ENCODE results near the gene LAMA1.

LAMA1 gene

DNA sequence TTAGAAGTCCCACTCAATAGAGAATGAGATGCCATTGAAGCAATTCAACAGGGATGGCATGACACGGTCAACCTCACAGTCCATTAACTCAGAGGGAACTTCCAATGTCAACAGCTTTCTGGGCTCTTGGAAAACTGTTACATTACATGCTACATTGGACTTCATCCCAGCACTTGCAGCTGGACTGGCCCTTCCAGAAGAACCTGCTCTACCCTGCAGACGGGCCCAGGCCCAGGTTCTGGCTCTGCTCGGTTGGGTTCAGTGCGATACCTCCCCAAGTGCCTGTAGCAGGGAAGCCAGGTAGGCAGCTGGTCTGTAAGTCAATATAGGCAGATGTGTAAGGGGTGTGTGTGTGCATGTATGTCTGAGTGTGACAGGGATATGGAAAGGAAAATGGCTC is 12.9 kb downstream of the LAMA1 start:
- DNase-seq = no peak

DNA sequence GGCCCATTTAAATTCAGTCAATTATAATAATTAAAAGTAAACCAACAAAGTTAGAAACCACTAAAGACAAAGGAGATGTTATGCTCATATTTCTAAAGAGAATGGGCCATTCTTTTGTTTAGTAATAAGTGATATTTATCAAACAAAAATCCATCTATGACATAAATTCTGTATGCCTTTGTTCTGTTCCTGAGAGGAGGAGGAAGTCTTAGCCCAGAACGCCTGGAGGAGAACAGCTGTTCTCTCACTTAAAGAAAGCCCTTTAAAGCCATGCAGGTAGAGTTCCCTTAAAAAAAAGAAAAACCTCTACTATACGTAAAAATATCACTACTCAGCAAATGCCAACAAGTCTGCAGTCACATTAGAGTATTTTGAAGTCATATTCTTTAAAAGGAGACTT is 15.5 kb downstream of the LAMA1 start:
- no peak for DNase-seq

DNA sequence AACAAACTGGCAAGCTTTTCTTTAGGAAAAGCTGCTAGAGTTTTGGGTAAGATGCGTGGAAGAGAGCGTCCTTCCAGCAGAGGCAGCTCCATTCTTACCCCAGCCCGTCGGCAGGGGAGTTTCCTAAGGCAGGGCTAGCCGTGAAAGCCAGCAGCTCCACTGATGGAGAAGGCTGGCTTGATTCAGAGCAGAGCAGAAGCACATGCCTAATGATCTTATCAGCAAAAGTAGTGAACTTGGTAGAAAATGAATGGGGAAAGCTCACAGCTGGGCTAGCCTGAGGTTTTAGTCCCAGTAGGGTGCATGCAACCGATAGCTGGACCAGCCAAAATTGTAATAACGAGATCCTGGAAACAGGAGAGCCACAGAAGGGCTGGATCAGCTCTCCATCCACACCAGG is 20.8 kb downstream of the LAMA1 start:
- DNase-seq = no peak

DNA sequence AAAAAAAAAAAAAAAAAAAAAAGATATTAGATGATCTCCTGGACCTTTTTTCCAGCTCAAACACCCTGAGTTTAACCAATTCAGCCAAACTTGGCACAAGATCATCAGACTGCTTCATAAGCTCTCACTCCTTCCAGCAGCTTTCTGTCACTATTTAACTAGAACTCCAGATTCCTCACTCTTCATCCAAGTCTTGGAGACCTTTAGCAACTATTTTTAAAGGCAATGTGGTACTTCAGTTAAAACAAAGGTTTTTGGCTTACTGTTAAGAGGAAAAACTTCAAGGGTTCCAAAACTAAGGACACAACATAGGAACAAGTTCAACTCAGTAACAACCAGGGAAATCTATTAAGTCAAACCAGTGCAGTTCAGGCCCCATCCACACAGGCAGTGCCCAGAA is 23.2 kb downstream of the LAMA1 start:
- DNase-seq = no peak

DNA sequence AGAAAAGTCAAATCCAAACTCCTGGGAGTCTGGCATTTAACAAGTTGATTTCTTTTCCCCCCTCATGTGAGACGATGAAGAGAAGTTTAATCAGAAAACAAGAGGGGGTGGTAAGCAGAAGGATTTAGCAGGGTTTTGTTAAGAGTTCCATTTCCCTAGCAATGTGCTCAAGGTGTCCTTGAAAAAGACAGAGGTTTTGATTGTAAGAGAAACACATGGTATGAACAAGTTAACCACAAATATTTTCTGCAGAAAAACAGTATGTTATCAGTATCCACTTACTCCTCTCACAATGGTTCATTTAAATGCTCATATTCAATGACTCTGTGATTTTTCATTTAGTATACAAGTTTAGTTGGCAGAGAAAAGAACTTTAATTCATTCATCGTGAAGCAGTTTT is 26.8 kb downstream of the LAMA1 start:
- no peak for DNase-seq

DNA sequence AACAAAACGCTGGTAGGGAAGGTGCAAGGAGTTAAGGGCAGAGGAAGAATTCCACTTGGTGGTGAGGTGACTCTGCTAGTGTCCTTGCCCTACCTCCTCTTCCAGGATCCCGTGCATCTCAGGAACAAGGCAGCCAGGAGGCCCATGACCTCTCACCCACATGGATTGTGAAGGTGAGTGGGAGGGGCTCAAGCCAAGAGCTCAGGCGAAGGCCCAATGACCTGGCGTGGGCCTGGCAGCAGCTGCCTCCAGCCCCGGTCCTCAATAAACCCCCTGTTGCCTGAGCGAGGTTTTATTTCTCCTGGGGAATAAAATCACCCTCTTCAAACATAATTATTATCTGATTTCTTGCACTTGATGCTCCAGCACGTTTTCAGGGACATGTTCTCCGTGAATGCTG is 28.2 kb downstream of the LAMA1 start:
- no peak for DNase-seq

DNA sequence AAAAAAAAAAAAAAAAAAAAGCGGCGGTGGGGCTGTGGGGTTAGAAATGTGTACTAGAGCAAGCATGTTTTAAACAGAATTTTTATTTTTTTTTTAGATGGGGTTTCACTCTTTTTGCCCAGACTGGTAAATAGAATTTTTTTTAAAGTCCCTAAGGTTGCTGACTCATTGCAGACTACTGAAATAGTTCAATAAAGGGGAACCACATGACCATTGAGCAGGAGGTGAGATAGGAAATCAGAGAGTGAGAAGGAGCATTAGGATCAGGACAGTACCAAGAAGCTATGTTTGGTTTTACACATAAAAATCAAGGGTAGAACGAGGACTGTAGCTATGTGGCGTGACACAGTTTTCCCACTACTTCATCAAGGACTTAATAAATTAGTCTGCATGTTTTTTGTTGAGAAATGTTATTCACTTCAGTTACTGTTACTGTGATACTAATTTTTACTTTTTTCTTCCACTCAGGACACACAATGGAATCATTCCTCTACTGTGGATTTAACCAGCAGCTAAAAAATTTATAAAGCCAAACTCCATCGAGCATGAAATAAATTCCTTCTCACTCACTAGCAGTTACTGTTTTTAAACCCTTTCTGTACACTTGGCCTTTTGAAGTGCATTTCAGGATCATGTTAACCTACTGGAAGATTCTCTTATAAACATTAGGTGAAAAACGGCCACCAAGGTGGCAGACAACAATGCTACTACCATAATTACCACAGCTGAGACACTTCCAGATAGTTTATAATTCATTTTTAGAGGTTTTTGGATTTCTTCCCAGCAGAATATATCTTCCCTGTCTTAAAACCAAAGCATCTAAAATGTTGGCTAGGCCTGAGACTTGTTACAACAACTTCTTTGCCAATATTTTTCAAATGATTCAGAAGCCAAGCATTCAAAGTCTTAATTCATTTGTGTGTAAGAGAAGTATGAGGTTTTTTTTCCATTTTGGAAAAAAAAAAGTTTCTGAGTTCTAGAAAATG is 33.2 kb downstream of the LAMA1 start:
- DNase-seq = no peak

DNA sequence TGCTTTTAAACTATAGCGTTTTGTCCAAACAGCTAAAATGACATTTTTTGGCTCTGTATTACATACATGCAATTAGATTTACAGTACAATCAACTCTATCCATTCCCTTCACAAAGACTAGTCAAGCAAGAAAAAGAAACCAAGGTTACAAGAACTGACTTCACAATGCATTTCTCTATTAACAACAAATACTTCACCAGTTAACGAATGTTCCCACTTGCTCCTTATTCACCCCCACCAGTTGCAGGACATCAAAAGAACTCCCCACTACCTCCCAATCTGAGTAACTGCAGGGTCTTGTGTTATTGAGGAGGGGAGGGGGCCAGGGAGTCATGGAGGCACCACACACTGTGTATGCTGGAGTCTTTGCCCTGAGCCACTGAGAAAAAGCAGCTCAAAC is 34.9 kb downstream of the LAMA1 start:
- DNase-seq = no peak

DNA sequence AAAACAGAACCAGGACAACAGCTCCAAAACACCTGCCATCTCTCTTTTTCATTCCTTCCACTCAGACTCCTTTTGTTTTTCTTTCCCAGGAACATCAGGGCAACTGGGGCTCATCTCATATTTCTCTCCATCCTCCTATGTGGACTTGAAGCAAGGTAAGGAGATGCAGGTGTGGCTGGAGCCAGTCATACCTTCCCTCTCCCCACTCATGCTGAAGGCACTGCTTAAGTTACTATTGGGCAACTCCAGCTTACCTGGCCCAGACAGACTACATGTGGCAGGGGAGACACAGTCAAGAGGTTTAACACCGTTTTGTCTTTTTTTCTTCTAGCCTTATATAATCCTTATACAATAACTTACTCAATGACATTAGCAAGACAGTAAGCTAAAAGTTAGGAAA is 38.4 kb downstream of the LAMA1 start:
- no peak for DNase-seq

DNA sequence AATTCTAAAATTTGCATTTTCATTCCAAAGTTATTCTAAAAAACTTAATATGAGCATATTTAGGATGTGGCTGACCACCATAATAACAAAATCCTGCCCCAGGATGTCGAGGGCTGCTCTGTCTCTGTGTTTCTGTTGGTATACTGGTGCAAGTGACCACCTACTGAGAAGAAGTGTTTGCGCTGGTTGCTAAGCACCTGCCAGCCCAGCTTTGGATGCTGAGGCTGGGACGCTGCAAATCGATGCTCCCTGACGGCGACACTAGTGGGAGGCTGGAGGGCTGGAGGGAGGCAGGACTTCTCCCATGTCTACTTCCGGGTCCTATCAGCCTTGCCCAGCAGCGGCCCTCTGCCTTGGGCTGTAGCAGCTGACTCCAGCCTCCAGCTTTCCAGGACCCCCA is 45.0 kb downstream of the LAMA1 start:
- DNase-seq = no peak

DNA sequence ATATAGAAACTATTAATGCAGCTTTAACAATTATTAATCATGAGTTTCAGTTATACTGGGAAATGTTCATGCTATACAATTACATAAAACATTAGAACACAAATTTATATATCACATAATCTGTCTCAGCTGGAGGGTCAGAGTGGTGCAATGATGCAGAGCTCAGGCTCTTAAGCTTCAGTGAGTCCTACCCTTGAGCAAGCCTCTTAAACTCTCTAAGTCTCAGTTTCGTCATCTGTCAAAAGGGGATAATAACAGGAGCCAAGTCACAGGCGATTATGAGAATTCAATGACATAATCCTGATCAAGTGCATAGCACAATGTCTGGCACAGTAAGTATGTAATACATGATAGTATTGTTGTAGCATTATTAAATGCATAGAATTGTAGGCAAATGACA is 46.0 kb downstream of the LAMA1 start:
- DNase-seq = no peak

DNA sequence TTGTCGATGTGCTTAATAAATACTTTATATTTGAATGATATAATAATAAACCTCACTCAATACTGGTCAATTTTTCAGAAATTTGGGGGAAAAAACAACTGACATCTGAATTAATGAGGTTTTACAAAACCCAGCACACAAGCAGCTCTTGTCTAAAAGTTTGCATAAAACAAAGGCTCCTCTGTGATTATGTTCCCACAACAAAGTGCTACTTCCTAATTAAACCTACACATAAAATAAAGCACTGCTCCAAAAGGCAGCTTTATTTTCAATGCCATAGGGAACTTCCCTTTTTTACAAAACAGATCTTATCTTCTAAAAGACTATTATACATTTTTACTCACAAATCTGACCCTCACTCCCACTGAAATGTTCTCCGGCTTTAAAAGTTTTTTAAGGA is 47.1 kb downstream of the LAMA1 start:
- no peak for DNase-seq

DNA sequence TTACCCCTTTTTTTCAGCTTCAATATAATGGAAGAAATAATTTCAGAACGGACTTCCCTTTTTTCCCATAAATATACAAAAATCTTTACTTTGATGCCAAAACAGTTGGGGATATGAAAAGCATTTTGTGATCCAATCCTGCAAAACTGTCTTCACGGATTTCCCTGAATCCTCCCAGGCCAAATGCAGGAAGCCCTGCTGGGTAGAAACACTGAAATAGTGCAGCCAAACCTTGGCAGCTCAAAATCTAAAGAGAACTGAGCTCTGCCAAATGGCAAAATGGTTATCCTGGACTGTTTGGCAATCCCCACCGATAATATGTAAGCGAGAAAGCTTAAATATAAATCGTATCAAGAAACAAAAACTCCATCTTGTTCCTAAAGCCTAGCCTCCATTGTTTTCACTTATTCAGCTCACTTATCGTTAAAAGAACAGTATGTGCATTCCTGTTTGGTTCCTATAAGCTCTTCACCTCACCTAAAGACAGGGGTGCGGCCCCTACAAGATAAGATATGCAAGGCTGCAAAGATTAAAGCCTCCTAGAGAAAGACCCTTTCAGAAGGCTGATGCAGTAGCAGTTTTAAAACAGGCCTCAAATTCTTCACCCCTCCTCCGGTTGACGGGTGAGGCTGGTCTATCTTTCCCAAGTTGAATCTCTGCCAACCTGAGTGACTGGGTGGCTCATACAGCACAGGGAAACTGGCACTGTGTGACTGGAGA is 48.6 kb downstream of the LAMA1 start:
- DNase-seq = no peak

DNA sequence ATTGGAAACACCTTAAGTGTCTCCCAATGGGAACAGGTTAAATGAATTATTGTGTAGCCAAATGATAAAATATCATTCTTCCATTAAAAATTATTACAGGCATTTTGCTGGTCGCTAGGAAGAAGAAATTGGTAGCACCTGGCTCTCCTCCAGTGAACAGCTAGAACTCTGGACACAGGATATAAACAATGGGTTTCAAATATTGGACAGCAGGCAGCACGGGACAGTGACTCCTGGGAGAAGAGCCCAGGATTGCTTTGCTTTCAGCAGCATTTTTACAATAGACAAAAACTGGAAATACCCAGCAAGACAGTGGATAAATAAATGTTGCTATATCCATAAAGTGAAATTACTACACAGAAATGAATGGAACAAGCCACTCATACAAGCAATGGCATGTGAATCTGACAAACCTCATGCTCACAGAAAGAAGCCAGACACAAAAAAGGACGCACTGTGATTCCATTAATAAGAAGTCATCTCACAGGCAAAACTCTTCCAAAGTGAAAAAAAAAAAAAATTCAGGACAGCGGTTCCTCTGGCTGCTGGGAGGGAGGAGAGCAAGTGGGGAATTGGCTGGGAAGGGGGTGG is 50.5 kb downstream of the LAMA1 start:
- DNase-seq = no peak

DNA sequence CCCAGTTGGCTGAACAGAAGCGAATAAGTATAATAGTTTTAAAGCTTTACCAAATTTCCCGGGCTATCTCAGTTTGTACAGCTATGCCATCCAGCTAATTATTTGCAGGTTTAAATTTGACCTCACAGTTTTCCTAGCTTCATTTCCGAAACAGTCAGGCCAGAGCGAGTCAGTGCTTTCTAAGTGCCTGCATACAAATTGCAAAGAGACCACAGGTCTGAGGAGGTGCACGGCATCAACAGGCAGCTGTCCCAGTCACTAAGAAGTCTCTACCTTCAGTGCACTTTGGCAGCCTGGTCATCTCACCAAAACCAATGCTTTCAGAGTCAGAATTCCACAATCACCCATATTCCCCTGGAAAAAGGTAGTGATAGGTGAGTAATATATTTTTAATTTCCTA is 51.9 kb downstream of the LAMA1 start:
- DNase-seq = no peak

DNA sequence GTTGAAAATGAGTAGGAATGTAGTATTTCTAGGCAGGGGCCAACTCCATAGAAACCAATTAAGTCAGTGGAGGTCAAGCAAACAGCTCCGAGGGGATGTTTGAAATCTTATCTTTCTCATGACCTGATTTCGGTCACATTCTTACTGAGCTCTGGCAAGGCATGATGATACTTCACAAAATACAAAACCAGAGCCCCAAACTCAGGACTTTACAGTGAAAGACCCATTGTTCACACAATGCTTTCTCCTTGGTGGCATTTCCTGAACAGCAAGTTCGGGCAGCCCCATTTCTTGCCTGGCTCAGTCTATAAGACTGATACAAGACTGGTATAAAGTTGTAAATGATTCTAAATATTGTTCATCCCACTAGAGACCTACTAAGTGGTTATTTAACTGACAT is 53.3 kb downstream of the LAMA1 start:
- DNase-seq = no peak

DNA sequence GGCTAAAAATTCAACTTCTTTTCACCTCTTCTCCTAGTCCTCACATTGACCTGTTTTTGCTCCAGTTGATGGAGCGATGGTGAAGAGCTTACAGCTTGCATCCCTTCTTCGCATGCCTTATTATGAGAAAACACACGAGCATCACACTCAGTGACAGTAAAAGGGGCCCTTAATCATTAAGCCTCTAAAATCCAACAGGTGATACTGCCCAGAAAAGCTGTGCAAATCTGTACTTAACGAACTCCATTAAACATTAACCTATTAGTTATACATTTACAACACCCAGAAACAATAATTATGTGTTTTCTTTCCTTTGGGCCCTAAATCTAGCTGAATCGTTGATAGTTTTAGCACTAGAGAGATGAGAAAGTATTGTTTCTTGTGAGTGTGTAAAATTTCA is 54.8 kb downstream of the LAMA1 start:
- DNase-seq = no peak

DNA sequence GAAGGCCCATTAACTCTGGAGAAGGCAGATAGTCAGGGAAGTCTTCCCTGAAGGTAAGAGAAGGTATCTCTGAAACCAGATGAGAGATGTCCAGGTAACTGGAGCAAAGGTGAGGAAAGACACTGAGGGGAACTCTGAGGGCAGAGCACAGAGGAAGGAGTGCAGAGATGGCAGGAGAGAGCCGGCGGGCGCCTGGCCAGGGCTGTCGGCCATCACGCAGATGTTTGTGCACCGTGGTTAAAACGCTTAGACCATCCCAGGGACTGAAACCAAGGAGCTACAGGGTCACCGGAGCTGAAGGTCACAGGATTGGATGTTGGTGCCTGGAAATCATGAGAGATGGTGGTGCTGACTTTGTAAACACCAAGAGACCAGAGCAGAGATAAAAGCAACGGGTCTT is 55.4 kb downstream of the LAMA1 start:
- DNase-seq = no peak

DNA sequence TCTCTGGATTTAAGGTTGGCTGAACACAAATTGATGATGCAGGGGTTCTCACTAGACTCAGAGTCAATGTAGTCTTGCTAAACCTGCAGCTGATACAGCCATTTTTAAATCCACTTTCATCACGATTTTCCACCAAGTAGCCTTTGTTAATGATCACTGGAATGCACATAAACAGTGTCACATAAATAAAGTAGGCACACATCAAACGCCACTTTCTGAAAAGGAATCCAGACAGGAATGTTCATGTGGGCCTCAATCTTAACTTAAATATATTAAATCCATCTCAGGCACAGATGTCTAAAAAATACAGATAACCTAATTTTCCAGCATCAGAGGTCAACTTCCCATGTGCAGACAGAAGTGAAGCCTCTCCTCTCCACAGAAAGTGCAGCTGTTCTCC is 58.3 kb downstream of the LAMA1 start:
- DNase-seq = no peak

DNA sequence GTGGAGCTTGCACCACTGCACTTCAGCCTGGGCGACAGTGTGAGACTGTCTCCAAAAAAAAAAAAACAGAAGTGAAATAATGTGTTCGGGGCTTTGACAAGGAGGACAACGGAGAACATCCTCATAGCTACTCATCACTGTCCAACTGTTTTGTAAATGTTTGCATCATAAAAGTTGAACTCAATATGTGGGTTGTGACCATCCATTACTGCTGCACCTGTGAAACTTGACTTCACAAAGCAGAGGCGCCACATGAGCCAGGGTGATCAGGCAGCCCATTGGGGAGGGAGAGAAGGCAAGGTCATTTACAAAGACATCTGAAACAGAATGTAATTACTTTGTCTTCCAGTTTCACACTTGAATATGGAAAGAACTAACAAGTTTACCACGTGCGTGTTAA is 61.6 kb downstream of the LAMA1 start:
- no peak for DNase-seq

DNA sequence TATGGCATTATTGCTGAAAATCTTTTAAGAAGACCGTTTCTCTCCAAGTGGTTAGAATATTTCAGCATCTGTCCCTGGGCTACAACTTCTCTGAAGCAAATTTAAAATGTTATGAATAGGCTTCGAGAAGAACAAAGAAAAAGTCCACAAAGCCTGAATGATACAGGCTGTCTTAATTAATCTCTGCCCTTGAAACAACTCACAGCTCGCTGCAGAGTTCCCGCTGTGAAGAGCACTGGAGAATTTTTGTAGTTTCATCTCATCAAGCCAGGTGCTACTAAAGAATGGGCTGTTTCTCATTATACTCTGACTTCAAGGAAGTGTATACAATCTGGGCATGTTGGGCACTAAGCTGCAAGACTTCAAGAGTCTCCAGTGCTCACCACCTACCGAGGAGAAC is 67.6 kb downstream of the LAMA1 start:
- no peak for DNase-seq

DNA sequence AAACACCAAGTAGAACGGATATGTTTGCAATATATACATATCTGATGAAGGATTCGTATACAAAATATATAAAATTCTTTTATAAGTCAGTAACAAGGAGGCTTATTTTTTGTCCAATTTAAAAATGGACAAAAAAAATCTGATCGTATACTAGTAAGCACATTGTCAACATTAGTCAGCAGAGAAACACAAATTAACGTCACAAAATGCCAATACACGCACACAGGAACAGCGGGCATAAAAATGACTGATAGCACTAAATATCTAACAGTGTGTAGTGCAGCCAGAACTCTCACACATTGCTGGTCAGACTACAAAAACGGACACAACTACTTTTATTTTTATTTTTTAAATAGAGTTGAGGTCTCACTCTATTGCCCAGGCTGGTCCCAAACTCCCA is 69.5 kb downstream of the LAMA1 start:
- no peak for DNase-seq

DNA sequence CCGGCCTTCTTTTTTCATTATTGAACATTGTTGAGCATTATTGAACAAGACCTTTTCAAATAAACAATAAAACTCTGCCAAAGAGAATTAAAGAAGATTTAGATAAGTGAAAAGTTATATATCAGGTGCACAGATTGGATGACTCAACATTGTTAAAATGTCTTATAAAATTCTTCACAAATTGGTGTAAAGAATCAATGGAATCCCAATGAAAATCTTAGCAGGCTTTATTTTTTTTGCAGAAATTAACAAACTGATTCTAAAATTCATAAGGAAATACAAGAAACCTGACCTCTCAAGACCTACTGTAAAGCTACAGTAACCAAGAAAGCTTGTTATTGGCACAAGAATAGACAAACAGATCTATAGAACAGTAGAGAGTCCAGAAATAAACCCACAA is 70.3 kb downstream of the LAMA1 start:
- DNase-seq = no peak

DNA sequence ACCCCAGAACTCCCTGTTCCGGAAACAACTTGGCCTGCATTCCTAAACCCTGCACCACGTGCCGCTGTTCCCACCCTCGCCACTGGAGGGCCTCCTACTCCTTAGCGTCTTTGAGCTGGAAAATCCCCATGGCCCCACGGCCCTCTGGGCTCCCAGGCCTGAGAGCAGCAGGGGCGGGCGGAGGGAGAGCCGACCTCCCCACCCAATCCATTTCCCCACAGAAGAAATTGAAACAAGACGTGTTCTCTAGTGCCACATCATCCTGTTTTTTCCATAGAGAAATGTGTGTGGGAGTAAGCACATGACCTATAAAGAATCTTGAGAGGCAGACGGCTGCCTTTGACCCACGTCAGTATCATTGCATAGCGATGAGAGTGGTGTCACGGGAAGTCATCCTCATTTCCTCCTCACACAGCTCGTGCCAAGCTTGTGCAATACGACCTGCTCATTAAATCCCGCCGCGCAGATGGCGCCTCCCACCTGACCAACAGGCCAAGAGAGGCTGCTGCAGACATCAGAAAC is 79.2 kb downstream of the LAMA1 start:
- DNase-seq = no peak
